ES-I3 (cell line): ENCODE results near the gene PPIE.
"Not testable (repeated sequence)": the region's sequence is repeated elsewhere in the genome, so short reads cannot be mapped to it uniquely, and the experiment has no call there.

Source experiments
- H3K36me3 ChIP-seq: 2 replicates; pipeline ENCODE4 v1.6.1; 2013; ENCODE audit warnings: mild to moderate bottlenecking, low read length, control low read depth, moderate library complexity; ENCODE audit not compliant: insufficient read depth
- H3K4me1 ChIP-seq: 2 replicates; pipeline ENCODE4 v1.6.1; 2013; ENCODE audit warnings: mild to moderate bottlenecking, control low read depth, low read length; ENCODE audit not compliant: insufficient read depth
- H3K9ac ChIP-seq: 2 replicates; pipeline ENCODE4 v1.6.1; 2013; ENCODE audit warnings: low read depth, mild to moderate bottlenecking, low read length, moderate library complexity
- H3K9me3 ChIP-seq: 2 replicates; pipeline ENCODE4 v1.6.1; 2013; ENCODE audit warnings: mild to moderate bottlenecking, low read length, moderate library complexity; ENCODE audit not compliant: control insufficient read depth, insufficient read depth

PPIE gene

DNA sequence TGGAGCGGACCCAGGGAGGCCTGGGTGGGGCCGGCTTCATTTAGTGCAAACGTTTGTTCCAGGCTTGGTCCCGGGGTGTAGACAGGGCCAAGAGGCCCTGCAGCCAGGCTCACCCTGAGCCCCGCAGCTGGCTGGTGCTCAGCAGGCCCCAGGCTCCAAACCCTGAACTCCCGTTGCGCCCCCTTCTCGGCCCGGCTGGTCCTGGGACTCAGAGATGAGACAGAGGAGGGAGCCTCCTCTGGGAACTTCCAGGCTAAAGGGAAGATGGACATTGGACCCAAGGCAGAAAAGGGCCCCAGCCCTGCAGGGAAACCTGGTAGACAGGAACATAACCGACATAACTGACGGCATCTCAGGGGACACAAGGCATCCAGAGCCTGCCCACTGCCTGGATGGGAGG is 36.5 kb downstream of the PPIE start:
- not testable (repeated sequence) for H3K36me3 ChIP-seq, H3K4me1 ChIP-seq, H3K9ac ChIP-seq

DNA sequence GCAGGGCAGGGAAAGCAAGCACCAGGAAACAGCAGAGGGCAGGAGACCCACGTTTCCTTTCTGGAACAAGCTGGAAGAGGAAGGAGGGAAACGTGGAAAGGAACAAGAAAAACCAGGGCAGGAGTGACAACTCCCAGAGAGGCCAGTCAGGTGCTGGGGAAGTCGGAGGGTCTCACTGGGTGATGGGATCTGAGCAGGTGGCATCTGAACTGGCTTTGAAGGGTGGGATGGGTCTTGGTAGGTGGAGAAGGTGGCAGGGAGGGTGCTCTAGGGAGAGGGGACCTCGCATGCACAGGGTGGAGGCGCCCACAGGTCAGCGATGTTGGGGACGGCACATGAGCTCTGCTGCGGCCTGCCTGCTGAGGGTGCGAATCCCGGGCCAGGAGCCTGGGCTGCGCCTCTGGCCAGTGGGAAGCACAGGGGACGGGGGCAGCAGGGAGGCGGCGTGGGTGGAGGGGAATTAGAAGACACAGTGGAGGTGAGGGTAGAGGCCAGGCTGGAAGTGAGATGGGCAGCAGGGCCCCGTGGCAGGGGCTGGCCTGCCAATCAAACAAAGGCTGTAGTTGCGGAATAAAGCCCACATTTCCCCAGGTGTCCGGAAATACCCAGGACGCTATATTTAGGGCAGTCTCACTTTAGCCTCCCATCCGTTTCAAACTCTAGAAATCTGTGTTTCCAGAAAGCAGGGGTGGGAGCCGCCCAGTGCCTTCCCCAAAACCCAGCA is 37.2 kb downstream of the PPIE start:
- not testable (repeated sequence) for H3K36me3 ChIP-seq, H3K9ac ChIP-seq, H3K9me3 ChIP-seq, H3K4me1 ChIP-seq

More for the DNA sequence above, 36.5 kb downstream of the PPIE start:
- not testable (repeated sequence) for H3K9me3 ChIP-seq

DNA sequence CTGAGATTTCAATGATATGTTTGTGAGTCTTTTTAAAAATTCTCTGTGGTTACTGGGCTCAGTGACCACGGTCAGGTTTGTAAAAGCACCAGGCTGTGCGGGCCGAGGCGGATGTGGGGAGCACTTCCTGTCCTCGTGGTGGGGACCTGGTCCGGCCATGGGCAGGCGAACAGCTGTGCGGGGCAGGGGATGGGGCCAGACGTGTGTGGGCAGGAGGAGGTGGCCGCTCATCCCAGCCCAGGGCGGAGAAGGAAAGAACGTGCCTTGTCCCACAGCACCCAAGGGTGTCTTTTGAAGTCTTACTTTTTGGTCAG is 37.7 kb downstream of the PPIE start:
- no peaks in the 10 kb centered on the region for H3K36me3 ChIP-seq
- H3K9me3 ChIP-seq = no peaks in the 10 kb centered on the region
- H3K4me1 ChIP-seq = no peaks in the 10 kb centered on the region
- no peak overlapping the region for H3K9ac ChIP-seq

GRCh38 chr1:39776886-39777285 is 38.2 kb downstream of the PPIE start:
- no peak overlapping the region for H3K9ac ChIP-seq
- no peaks in the 10 kb centered on the region for H3K36me3 ChIP-seq
- no peaks in the 10 kb centered on the region for H3K9me3 ChIP-seq
- H3K4me1 ChIP-seq = no peaks in the 10 kb centered on the region

- H3K9ac ChIP-seq = no peak overlapping the region
Measured at GRCh38 chr1:39777306-39777705, 38.6 kb downstream of the PPIE start.

DNA sequence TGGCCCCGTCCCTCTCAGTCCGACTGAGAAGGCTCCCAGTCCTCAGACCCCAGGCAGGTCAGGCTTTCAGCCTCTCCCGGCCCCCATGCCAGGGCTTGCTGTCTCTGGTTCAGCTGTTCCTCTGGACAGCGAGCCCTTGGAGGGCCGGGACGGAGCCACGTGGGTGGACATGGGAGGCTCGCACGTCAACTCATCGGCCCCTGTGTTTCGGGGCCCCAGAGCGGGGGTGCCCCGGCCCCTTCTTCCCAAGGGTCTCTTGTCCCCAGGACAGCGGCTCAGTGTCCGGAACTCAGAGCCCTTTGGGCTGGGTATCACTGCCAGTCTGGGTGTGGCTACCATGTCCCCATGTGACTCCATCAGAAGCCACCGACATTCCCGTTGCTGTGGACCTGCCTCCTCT is 39.2 kb downstream of the PPIE start:
- not testable (repeated sequence) for H3K4me1 ChIP-seq

More at GRCh38 chr1:39777306-39777705, 38.6 kb downstream of the PPIE start:
- no peaks in the 10 kb centered on the region for H3K9me3 ChIP-seq
- no peaks in the 10 kb centered on the region for H3K4me1 ChIP-seq
- H3K36me3 ChIP-seq = no peaks in the 10 kb centered on the region

GRCh38 chr1:39778463-39779099 is 39.9 kb downstream of the PPIE start:
- H3K4me1 ChIP-seq, H3K9ac ChIP-seq, H3K36me3 ChIP-seq, H3K9me3 ChIP-seq: not testable (repeated sequence)

More for the DNA sequence above, 39.2 kb downstream of the PPIE start:
- not testable (repeated sequence) for H3K9me3 ChIP-seq, H3K9ac ChIP-seq, H3K36me3 ChIP-seq

DNA sequence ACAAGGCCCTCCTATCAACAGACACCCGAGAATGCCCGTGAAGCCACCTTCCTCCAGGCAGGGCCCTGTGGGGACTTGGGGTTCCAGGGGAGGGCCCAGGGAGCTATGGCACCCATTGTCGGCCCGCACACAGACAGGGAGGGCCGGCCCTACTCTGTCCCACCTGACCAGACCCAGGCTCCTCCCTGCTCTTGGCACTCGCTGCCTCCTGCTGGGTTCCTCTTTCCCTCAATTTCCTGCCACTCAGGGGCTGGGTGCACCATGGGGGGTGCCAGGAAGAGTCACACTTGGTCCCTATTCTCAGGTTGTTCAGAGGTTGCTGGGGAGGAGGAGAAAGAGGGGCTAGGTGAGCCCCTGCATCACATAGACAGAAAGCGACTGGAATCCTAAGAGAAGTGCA is 40.5 kb downstream of the PPIE start:
- Histone ChIP-seq H3K36me3 (no peaks in the 10 kb centered on the region), H3K9me3 (no peaks in the 10 kb centered on the region), H3K4me1 (no peaks in the 10 kb centered on the region)

GRCh38 chr1:39779821-39780220 is 41.1 kb downstream of the PPIE start:
- H3K9ac ChIP-seq = no peak overlapping the region
- no peaks in the 10 kb centered on the region for H3K4me1 ChIP-seq

More for the DNA sequence above, 40.5 kb downstream of the PPIE start:
- no peak overlapping the region for H3K9ac ChIP-seq

GRCh38 chr1:39781349-39781715 is 42.6 kb downstream of the PPIE start:
- no peaks in the 10 kb centered on the region for H3K4me1 ChIP-seq
- no peaks in the 10 kb centered on the region for H3K9me3 ChIP-seq
- no peak overlapping the region for H3K9ac ChIP-seq
- no peaks in the 10 kb centered on the region for H3K36me3 ChIP-seq

More at GRCh38 chr1:39779821-39780220, 41.1 kb downstream of the PPIE start:
- Histone ChIP-seq H3K9me3 (no peaks in the 10 kb centered on the region), H3K36me3 (no peaks in the 10 kb centered on the region)

DNA sequence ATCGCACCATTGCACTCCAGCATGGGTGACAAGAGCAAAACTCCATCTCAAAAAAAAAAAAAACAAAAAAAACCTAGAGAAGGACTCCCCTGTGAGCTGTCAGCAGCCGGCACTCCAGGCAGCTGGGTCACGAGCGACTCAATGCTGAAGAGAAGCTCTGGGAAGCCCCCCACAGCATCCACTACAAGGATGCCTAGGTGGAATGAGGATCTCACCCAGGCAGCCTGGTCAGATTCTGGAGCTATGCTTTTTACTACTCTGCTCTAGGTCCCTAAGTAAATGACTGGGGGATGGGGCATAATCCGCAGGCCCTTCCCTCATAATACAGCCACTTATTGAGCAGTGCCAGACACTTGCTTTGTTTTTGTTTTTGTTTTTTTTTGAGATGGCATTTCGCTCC is 43.4 kb downstream of the PPIE start:
- Histone ChIP-seq H3K36me3 (no peaks in the 10 kb centered on the region), H3K4me1 (no peaks in the 10 kb centered on the region), H3K9ac (no peak overlapping the region), H3K9me3 (no peaks in the 10 kb centered on the region)

DNA sequence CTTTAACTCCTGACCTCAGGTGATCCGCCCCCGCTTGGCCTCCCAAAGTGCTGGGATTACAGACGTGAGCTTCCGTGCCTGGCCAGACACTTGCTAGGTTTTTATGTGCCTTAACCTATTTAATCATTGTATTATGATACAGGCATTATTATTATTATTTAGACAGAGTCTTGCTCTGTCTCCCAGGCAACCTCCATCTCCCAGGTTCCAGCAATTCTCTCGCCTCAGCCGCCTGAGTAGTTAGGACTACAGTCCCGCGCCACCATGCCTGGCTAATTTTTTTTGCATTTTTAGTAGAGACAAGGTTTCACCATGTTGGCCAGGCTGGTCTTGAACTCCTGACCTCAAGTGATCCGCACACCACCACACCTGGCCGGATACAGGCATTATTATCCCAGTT is 44.0 kb downstream of the PPIE start:
- not testable (repeated sequence) for H3K4me1 ChIP-seq, H3K9me3 ChIP-seq, H3K36me3 ChIP-seq, H3K9ac ChIP-seq

GRCh38 chr1:39786303-39787107 is 47.8 kb downstream of the PPIE start:
- H3K9ac ChIP-seq, H3K9me3 ChIP-seq, H3K36me3 ChIP-seq, H3K4me1 ChIP-seq: not testable (repeated sequence)

DNA sequence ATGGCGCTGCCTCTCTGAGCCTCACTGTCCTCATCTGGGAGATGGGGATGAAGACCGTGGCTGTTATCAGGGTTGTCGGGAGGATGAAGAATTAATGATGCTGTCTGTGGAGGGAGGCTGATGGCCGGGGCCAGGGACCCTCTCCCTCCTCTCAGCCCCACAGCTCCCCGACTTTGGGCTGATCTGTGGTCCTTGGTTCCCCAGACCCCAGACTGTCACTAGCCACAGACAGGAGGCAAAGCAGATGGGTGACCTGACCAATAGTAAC is 48.4 kb downstream of the PPIE start:
- H3K9me3 ChIP-seq, H3K4me1 ChIP-seq, H3K9ac ChIP-seq, H3K36me3 ChIP-seq: not testable (repeated sequence)

DNA sequence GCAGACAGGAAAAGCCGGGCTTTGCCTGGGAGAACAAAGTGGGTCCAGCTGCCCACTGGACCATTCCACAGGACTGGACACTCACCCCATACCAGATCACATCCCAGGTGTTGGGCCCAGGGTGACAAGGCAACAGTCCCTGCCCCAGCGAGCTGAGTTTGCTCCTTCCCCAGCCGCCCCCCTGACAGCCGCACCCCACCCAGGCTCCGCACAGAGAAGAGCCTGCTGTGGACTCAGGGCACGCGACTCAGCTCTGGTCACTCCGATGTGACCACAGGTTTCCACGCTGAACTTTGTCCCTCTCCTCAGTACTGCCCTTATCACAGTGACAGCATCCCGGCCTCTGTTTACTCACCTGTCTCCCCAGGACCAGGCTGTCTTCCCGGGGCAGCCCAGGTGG is 48.8 kb downstream of the PPIE start:
- Histone ChIP-seq H3K4me1 (no peaks in the 10 kb centered on the region), H3K9ac (no peak overlapping the region), H3K36me3 (no peaks in the 10 kb centered on the region), H3K9me3 (no peaks in the 10 kb centered on the region)
